ENCODE measurements around the gene CTNNA3.
"Not testable (repeated sequence)": the region's sequence is repeated elsewhere in the genome, so short reads cannot be mapped to it uniquely, and the experiment has no call there.

The CTNNA3 gene

GRCh38 chr10:67603701-67604100, 92.3 kb downstream of the CTNNA3 start:
- DNase-seq (ENCODE audit: low spot score): no peak

GRCh38 chr10:67603086-67603485, 92.9 kb downstream of the CTNNA3 start:
- DNase-seq (ENCODE audit: low spot score): no peak

DNA sequence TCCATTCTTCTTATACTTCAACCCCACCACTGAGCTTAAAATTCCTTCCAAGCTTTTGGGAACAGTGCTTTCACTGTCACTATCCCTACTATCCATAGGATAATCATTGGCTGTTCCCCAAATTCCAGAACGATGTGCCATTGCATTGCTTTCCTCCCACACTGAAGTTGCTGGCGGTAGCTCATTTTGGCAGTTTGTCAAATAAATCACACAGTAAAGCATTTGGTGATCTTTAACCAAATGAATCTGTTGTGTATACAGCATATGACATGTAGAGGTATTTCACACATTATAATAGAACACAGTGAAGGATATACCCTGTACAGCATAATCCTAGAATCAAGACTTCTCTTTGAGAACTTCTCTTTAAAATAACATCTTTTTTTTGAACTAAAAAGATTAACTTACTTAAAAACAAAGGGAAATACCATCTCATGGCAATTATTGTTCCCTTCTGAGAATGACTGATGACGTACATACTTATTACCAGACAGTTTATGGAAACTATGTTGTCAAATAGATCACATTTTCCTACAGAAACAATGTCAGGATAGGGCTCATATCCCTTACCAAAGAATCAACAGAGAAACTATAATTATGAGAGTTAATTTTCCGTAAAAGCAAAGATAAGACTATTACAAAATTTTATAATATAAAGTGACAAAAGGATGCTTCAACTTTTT, 93.6 kb downstream of the CTNNA3 start:
- DNase-seq (ENCODE audit: low spot score): no peak

- no peak for DNase-seq (ENCODE audit: low spot score)
Observed at GRCh38 chr10:67599597-67599996, 96.4 kb downstream of the CTNNA3 start.

GRCh38 chr10:67596641-67597040, 99.4 kb downstream of the CTNNA3 start:
- no peak for DNase-seq (ENCODE audit: low spot score)

DNA sequence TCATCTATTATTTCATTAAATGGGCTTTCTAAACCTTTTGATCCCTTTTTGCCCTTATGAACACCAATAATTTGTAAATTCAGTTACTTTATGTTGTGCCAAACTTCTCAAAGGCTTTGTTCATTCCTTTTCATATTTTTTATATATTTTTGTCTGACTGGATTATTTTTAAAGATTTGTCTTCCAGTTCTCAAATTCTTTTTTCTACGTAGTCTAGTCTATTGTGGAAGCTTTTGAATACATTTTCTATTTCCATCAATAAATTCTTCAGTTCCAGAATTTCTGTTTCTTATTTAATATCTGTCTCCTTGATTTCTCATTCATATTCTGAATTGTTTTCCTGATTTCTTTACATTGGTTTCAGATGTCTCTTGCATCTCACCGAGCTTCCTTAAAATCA, 108.2 kb downstream of the CTNNA3 start:
- no peak for DNase-seq (ENCODE audit: low spot score)

DNA sequence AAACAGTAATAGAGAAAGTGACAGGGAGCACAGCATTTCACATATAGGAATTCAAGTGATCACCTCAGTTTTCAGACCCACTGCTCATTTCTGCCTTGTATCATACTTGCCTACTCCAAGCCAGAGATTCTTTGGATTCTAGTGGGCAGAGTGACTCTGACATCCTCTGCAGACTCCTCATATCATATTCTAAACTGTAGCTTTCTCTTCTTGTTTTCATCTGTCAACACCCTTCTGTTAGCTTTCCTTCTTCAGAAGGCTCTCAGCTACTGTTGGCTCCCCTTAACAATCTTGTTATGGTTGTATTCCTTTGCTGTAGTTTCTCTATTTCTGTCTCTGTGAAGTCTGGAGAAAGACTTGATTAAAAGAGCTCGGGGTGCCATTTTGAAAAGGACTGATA, 120.5 kb downstream of the CTNNA3 start:
- no peak for DNase-seq (ENCODE audit: low spot score)

GRCh38 chr10:67573484-67573883, 122.5 kb downstream of the CTNNA3 start:
- DNase-seq (ENCODE audit: low spot score): no peak

- DNase-seq (ENCODE audit: low spot score): no peak
Observed at GRCh38 chr10:67571503-67571902, 124.5 kb downstream of the CTNNA3 start.

GRCh38 chr10:67558311-67558710, 137.7 kb downstream of the CTNNA3 start:
- DNase-seq (ENCODE audit: low spot score): not testable (repeated sequence)

DNA sequence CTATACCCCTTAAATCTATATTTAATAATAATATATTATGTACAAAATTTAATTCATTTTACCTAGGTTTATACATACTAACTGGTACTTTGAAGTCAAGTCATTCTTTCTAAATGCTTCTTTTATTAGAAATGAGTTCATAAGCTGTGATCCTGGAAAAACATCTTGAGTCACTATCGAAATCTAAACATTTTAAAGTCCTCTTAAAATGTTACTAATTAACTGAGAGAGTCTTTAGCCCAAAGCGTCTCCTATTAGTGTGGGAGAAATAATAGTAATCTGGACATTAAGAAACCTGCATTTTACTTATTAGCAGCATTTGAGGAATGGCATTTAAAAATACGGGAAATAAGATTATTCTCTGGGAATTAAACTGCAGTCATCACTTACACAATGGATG, 142.7 kb downstream of the CTNNA3 start:
- DNase-seq (ENCODE audit: low spot score): no peak

GRCh38 chr10:67550838-67551402, 145.1 kb downstream of the CTNNA3 start:
- no peak for DNase-seq (ENCODE audit: low spot score)

GRCh38 chr10:67550046-67550445, 145.9 kb downstream of the CTNNA3 start:
- no peak for DNase-seq (ENCODE audit: low spot score)

GRCh38 chr10:67549390-67549789, 146.6 kb downstream of the CTNNA3 start:
- DNase-seq (ENCODE audit: low spot score): no peak

GRCh38 chr10:67541411-67541810, 154.6 kb downstream of the CTNNA3 start:
- no peak for DNase-seq (ENCODE audit: low spot score)

GRCh38 chr10:67539312-67539711, 156.7 kb downstream of the CTNNA3 start:
- no peak for DNase-seq (ENCODE audit: low spot score)

- DNase-seq (ENCODE audit: low spot score): no peak
Observed at GRCh38 chr10:67537906-67538305, 158.1 kb downstream of the CTNNA3 start.

- DNase-seq (ENCODE audit: low spot score): no peak
Observed at GRCh38 chr10:67533376-67533775, 162.6 kb downstream of the CTNNA3 start.

DNA sequence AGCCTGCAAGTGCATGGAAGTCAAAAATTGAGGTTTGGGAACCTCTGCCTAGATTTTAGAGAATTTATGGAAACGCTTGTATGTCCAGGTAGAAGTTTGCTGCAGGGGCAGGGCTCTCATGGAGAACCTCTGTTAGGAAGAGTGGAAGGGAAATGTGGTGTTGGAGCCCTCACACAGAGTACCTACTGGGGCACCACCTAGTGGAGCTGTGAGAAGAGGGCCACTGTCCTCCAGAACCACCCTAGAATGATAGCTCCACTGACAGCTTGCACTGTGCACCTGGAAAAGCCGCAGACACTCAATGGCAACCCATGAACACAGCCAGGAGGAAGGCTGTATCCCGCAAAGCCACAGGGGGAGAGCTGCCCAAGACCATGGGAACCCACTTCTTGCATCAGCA, 165.0 kb downstream of the CTNNA3 start:
- not testable (repeated sequence) for DNase-seq (ENCODE audit: low spot score)

DNA sequence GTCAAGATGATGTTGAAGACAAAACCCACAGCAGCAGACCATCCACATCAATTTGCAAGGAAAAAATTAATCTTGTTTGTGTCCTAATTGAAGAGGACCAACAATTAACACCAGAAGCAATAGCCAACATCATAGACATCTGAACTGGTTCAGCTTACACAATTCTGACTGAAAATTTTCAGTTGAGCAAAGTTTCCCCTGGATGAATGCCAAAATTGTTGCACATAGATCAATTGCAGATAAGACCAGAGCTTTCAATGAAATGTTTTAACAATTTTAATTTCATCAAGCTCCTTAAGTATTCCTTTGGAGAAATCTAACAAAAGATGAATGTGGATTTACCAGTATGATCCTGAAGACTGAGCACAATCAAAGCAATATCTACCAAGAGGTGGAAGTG, 168.6 kb downstream of the CTNNA3 start:
- no peak for DNase-seq (ENCODE audit: low spot score)

GRCh38 chr10:67521546-67521945, 174.4 kb downstream of the CTNNA3 start:
- no peak for DNase-seq (ENCODE audit: low spot score)

DNA sequence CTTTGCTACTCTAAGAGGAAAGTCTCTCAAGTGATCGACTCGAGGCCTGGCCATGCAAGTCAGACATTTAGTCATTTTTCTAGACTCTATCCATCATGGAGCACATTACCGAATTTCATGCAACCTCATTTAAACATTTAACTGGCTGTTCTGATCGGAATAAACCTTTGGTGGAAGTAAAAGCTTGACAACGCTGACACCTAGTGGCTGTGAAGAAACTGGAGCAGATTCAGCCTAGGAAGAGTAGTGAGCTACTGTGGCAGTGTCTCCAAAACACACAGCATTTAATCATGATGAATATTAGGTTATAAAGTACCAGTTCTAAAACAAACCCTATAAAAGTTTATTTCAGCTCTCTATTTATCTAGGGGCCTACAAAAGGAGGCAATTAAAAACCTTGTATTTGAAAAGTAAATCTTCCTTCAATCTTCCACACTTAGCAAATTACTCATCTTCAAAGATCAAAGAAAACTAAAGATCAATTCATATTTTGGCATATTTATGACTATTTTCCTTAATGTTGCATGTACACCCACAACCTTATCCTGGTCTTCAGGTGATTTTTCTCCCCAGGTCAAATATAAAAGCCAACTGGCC, 175.0 kb downstream of the CTNNA3 start:
- DNase-seq (ENCODE audit: low spot score): peak; percentile 55

DNA sequence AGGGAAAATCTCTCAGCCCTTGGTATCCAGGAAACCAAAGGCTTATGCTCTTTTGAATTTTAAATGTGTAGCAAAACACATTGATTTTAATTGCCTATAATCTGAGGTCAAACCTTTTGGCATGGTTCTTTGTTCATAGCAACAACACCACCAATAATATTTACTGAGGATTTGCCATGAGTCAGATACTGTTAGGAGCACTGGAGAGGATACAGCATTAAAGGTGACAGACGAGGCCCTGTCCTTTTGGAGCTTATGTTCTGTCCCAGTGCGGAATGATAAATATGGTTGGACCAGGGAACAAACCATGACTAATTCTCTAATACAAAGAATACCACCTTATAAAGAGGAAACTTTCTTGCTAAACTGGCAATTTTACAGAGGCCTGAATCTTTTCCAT, 176.6 kb downstream of the CTNNA3 start:
- no peak for DNase-seq (ENCODE audit: low spot score)

Measured in SK-N-DZ (cell line).